HG02973 (cell line): ENCODE data around the gene DGLUCY.
"Not testable (repeated sequence)": the region's sequence is repeated elsewhere in the genome, so short reads cannot be mapped to it uniquely, and the experiment has no call there.

Experiments used
- ATAC-seq: cut with Tn5 transposase; IDR thresholded peaks from one replicate; pipeline ENCODE4 v1.9.1; 2021; ENCODE audit warnings: moderate library complexity; ENCODE audit not compliant: unreplicated experiment

Gene DGLUCY

GRCh38 chr14:91113829-91114078 is at the start of gene DGLUCY:
DGLUCY (plus strand) TSS chr14:91114073; CDS start chr14:91160295, 46,222 bp downstream.
- ATAC-seq, result peak; percentile 51

- no peak for ATAC-seq
These were observed 48.6 kb upstream of the DGLUCY start for GRCh38 chr14:91065266-91065665.

- ATAC-seq, result no peak
These were observed 46.7 kb upstream of the DGLUCY start for GRCh38 chr14:91067186-91067585.

GRCh38 chr14:91068642-91069041 is 45.2 kb upstream of the DGLUCY start:
- ATAC-seq, result no peak

- ATAC-seq, result no peak
These were observed 43.3 kb upstream of the DGLUCY start for GRCh38 chr14:91070572-91070971.

GRCh38 chr14:91075553-91075952 is 38.3 kb upstream of the DGLUCY start:
- ATAC-seq, result no peak

- ATAC-seq, result no peak
These were observed 35.7 kb upstream of the DGLUCY start for GRCh38 chr14:91078095-91078737.

GRCh38 chr14:91080071-91080470 is 33.8 kb upstream of the DGLUCY start:
- ATAC-seq, result no peak

- no peak for ATAC-seq
These were observed 31.6 kb upstream of the DGLUCY start for GRCh38 chr14:91082282-91082681.

GRCh38 chr14:91084516-91084915 is 29.4 kb upstream of the DGLUCY start:
- ATAC-seq, result no peak

GRCh38 chr14:91087470-91087869 is 26.4 kb upstream of the DGLUCY start:
- ATAC-seq, result not testable (repeated sequence)

GRCh38 chr14:91088585-91089235 is 25.2 kb upstream of the DGLUCY start:
- ATAC-seq, result no peak

GRCh38 chr14:91089958-91090535 is 23.8 kb upstream of the DGLUCY start:
- no peak for ATAC-seq

- no peak for ATAC-seq
These were observed 23.1 kb upstream of the DGLUCY start for GRCh38 chr14:91090743-91091142.

GRCh38 chr14:91092073-91092472 is 21.8 kb upstream of the DGLUCY start:
- no peak for ATAC-seq

GRCh38 chr14:91093743-91094472 is 20.0 kb upstream of the DGLUCY start:
- ATAC-seq, result not testable (repeated sequence)

GRCh38 chr14:91094772-91095171 is 19.1 kb upstream of the DGLUCY start:
- no peak for ATAC-seq

GRCh38 chr14:91095178-91095577 is 18.7 kb upstream of the DGLUCY start:
- no peak for ATAC-seq

- ATAC-seq, result not testable (repeated sequence)
These were observed 16.2 kb upstream of the DGLUCY start for GRCh38 chr14:91097657-91098056.

GRCh38 chr14:91098591-91098990 is 15.3 kb upstream of the DGLUCY start:
- no peak for ATAC-seq

- ATAC-seq, result no peak
These were observed 13.8 kb upstream of the DGLUCY start for GRCh38 chr14:91100102-91100501.

- no peak for ATAC-seq
These were observed 10.8 kb upstream of the DGLUCY start for GRCh38 chr14:91103116-91103515.
